Embryonic facial prominence (tissue), 1 donor: ENCODE measurements around the gene YAE1.
"Not testable (repeated sequence)": the region's sequence is repeated elsewhere in the genome, so short reads cannot be mapped to it uniquely, and the experiment has no call there.

Experiments used
- DNase-seq: peaks from one replicate; pipeline ENCODE4 v3.0.0-alpha.2; 2016; ENCODE audit errors: extremely low spot score

YAE1 gene

GRCh38 chr7:39566023-39566921 lies at the start of gene YAE1:
Gene YAE1 (plus strand): TSS chr7:39566404. CDS start chr7:39566419, 15 bp downstream.
- peak; percentile 63 for DNase-seq

- DNase-seq = no peak
These were observed 49.7 kb upstream of the YAE1 start for GRCh38 chr7:39516498-39516897.

- DNase-seq = no peak
These were observed 49.0 kb upstream of the YAE1 start for GRCh38 chr7:39517240-39517639.

GRCh38 chr7:39525926-39526325 lies 40.3 kb upstream of the YAE1 start:
- DNase-seq = no peak

GRCh38 chr7:39526666-39527065 lies 39.5 kb upstream of the YAE1 start:
- DNase-seq = no peak

- DNase-seq = no peak
These were observed 38.9 kb upstream of the YAE1 start for GRCh38 chr7:39527296-39527695.

- DNase-seq = no peak
These were observed 38.3 kb upstream of the YAE1 start for GRCh38 chr7:39527951-39528350.

- DNase-seq = no peak
These were observed 37.4 kb upstream of the YAE1 start for GRCh38 chr7:39528849-39529248.

GRCh38 chr7:39529582-39529981 lies 36.6 kb upstream of the YAE1 start:
- DNase-seq = no peak

GRCh38 chr7:39530971-39531370 lies 35.2 kb upstream of the YAE1 start:
- DNase-seq = no peak

- DNase-seq = no peak
These were observed 34.4 kb upstream of the YAE1 start for GRCh38 chr7:39531818-39532217.

GRCh38 chr7:39532832-39533231 lies 33.4 kb upstream of the YAE1 start:
- DNase-seq = no peak

- DNase-seq = no peak
These were observed 31.6 kb upstream of the YAE1 start for GRCh38 chr7:39534599-39534998.

- DNase-seq = no peak
These were observed 31.1 kb upstream of the YAE1 start for GRCh38 chr7:39535064-39535463.

- no peak for DNase-seq
These were observed 30.5 kb upstream of the YAE1 start for GRCh38 chr7:39535720-39536119.

- DNase-seq = no peak
These were observed 29.3 kb upstream of the YAE1 start for GRCh38 chr7:39536951-39537350.

- DNase-seq = no peak
These were observed 26.4 kb upstream of the YAE1 start for GRCh38 chr7:39539816-39540215.

- DNase-seq = no peak
These were observed 25.9 kb upstream of the YAE1 start for GRCh38 chr7:39540320-39540719.

GRCh38 chr7:39541511-39541910 lies 24.7 kb upstream of the YAE1 start:
- DNase-seq = no peak

- DNase-seq = not testable (repeated sequence)
These were observed 21.4 kb upstream of the YAE1 start for GRCh38 chr7:39544774-39545173.

GRCh38 chr7:39547336-39547735 lies 18.9 kb upstream of the YAE1 start:
- no peak for DNase-seq

- DNase-seq = no peak
These were observed 15.8 kb upstream of the YAE1 start for GRCh38 chr7:39550411-39550810.

- DNase-seq = no peak
These were observed 12.8 kb upstream of the YAE1 start for GRCh38 chr7:39553436-39553835.
